OCI-LY3 (cell line): ENCODE results near the gene SLC2A13.

Experiments used
- CTCF ChIP-seq: fragments of 200-600, 300-600 bp; sonication (generic); IDR thresholded peaks from 2 replicates; pipeline ENCODE4 v1.5.1; 2014; ENCODE audit warnings: antibody characterized with exemption, low read length, low read depth
- EZH2phosphoT487 ChIP-seq: fragments of 200-600 bp; shearing (Covaris generic); IDR thresholded peaks from 2 replicates; pipeline ENCODE4 v1.6.1; 2018; ENCODE audit warnings: antibody characterized with exemption, mixed run types, low read depth

GRCh38 chr12:40127408-40127807 is 21.5 kb upstream of the SLC2A13 start:
- TF ChIP-seq CTCF (no peak), EZH2phosphoT487 (no peak)
